Raji (cell line): Measurements from ENCODE around the gene MAPKAP1.

Experiments used
- POLR2A ChIP-seq: IDR thresholded peaks from 2 replicates; pipeline ENCODE4 v1.6.1; 2011; ENCODE audit warnings: low read depth, low read length, control low read depth; ENCODE audit not compliant: insufficient read depth

MAPKAP1 gene

GRCh38 chr9:125477089-125477544 lies 229.9 kb downstream of the MAPKAP1 start:
- no peak for TF ChIP-seq POLR2A

- no peak for TF ChIP-seq POLR2A
Observed at GRCh38 chr9:125476645-125477044, 230.4 kb downstream of the MAPKAP1 start.

- no peak for TF ChIP-seq POLR2A
Observed at GRCh38 chr9:125475385-125475784, 231.6 kb downstream of the MAPKAP1 start.

GRCh38 chr9:125472926-125473701 lies 233.9 kb downstream of the MAPKAP1 start:
- no peak for TF ChIP-seq POLR2A

GRCh38 chr9:125472562-125472925 lies 234.5 kb downstream of the MAPKAP1 start:
- TF ChIP-seq POLR2A: no peak

GRCh38 chr9:125470767-125471580 lies 236.0 kb downstream of the MAPKAP1 start:
- TF ChIP-seq POLR2A: no peak

GRCh38 chr9:125470189-125470588 lies 236.8 kb downstream of the MAPKAP1 start:
- no peak for TF ChIP-seq POLR2A

- no peak for TF ChIP-seq POLR2A
Observed at GRCh38 chr9:125468646-125469045, 238.4 kb downstream of the MAPKAP1 start.

- TF ChIP-seq POLR2A: no peak
Observed at GRCh38 chr9:125467116-125467740, 239.8 kb downstream of the MAPKAP1 start.

GRCh38 chr9:125466411-125466810 lies 240.6 kb downstream of the MAPKAP1 start:
- no peak for TF ChIP-seq POLR2A

GRCh38 chr9:125464591-125465385 lies 242.2 kb downstream of the MAPKAP1 start:
- no peak for TF ChIP-seq POLR2A

GRCh38 chr9:125463926-125464325 lies 243.1 kb downstream of the MAPKAP1 start:
- no peak for TF ChIP-seq POLR2A

GRCh38 chr9:125462861-125463291 lies 244.1 kb downstream of the MAPKAP1 start:
- no peak for TF ChIP-seq POLR2A

GRCh38 chr9:125461636-125462190 lies 245.3 kb downstream of the MAPKAP1 start:
- no peak for TF ChIP-seq POLR2A
